SK-N-SH treated with all-trans-retinoic acid at 6 μM for 48 hours (cell line): ENCODE results near the gene AGTR2.
"Not testable (repeated sequence)": the region's sequence is repeated elsewhere in the genome, so short reads cannot be mapped to it uniquely, and the experiment has no call there.

Experiments used
- ATAC-seq: fragments of 200-7000 bp; cut with Tn5 transposase; 3 replicates; pipeline ENCODE4 v1.9.1; 2020; ENCODE audit warnings: mild to moderate bottlenecking, moderate library complexity
- BACH2 ChIP-seq: fragments of 250-450 bp; sonication (Bioruptor Pico); IDR thresholded peaks from 2 replicates; pipeline ENCODE4 v1.9.0; 2021; ENCODE audit warnings: mild to moderate bottlenecking, borderline replicate concordance
- PPARA ChIP-seq: fragments of 250-450 bp; sonication (Bioruptor Pico); IDR thresholded peaks from 2 replicates; pipeline ENCODE4 v1.5.0; 2020; ENCODE audit warnings: mild to moderate bottlenecking, borderline replicate concordance
- TSHZ2 ChIP-seq: fragments of 250-450 bp; sonication (Bioruptor Pico); IDR thresholded peaks from 2 replicates; pipeline ENCODE4 v1.5.0; 2020; ENCODE audit warnings: mild to moderate bottlenecking, moderate library complexity
- ZFP3 ChIP-seq: fragments of 250-450 bp; sonication (Bioruptor Pico); IDR thresholded peaks from 2 replicates; pipeline ENCODE4 v1.5.0; 2020; ENCODE audit warnings: mild to moderate bottlenecking, moderate library complexity
- ZNF565 ChIP-seq: fragments of 450-650 bp; formaldehyde crosslinking; conservative IDR thresholded peaks from 2 replicates; pipeline ENCODE4 v1.5.0; 2020; ENCODE audit warnings: low read depth, mild to moderate bottlenecking, moderate library complexity
- ZNF70 ChIP-seq: fragments of 450-650 bp; formaldehyde crosslinking; IDR thresholded peaks from 2 replicates; pipeline ENCODE4 v1.5.0; 2020; ENCODE audit warnings: mild to moderate bottlenecking, moderate library complexity

The AGTR2 gene

GRCh38 chrX:116213262-116213661 is 42.7 kb downstream of the AGTR2 start:
- TF ChIP-seq PPARA (CRISPR knock-in tag) (no peak), TSHZ2 (CRISPR knock-in tag) (no peak), ZNF565 (CRISPR knock-in tag) (no peak), BACH2 (CRISPR knock-in tag) (no peak), ZFP3 (CRISPR knock-in tag) (no peak), ZNF70 (CRISPR knock-in tag) (no peak)
- TF ChIP-seq, all 23 proteins: peak for 0
- ATAC-seq: no peak

GRCh38 chrX:116217080-116217479 is 46.5 kb downstream of the AGTR2 start:
- not testable (repeated sequence) for ATAC-seq
